GM19467 (cell line): ENCODE results near the gene TSEN54.
"Not testable (repeated sequence)": the region's sequence is repeated elsewhere in the genome, so short reads cannot be mapped to it uniquely, and the experiment has no call there.

Experiments
- ATAC-seq: cut with Tn5 transposase; IDR thresholded peaks from one replicate; pipeline ENCODE4 v1.9.1; 2021; ENCODE audit warnings: mild to moderate bottlenecking, moderate library complexity; ENCODE audit not compliant: unreplicated experiment

The TSEN54 gene

GRCh38 chr17:75516619-75517296, 430 bp downstream of the TSEN54 start:
- peak; percentile 23 for ATAC-seq

GRCh38 chr17:75517297-75517865, 1.1 kb downstream of the TSEN54 start:
- no peak for ATAC-seq

GRCh38 chr17:75518201-75518600, 1.9 kb downstream of the TSEN54 start:
- no peak for ATAC-seq

GRCh38 chr17:75518983-75519537, 2.7 kb downstream of the TSEN54 start:
- no peak for ATAC-seq

GRCh38 chr17:75520413-75520812, 4.1 kb downstream of the TSEN54 start:
- not testable (repeated sequence) for ATAC-seq

- ATAC-seq = no peak
Observed at GRCh38 chr17:75521290-75521689, 5.0 kb downstream of the TSEN54 start.

GRCh38 chr17:75521951-75522727, 5.8 kb downstream of the TSEN54 start:
- ATAC-seq = no peak

GRCh38 chr17:75523647-75524046, 7.3 kb downstream of the TSEN54 start:
- ATAC-seq = no peak

- ATAC-seq = no peak
Observed at GRCh38 chr17:75524269-75524969, 8.1 kb downstream of the TSEN54 start.

GRCh38 chr17:75524970-75525805, 8.9 kb downstream of the TSEN54 start, which contains the start of gene LLGL2:
TSS of gene LLGL2 (plus strand) at chr17:75525697. CDS start at chr17:75543427, 17,730 bp downstream.
- peak; percentile 81 for ATAC-seq

GRCh38 chr17:75525806-75526554, 9.7 kb downstream of the TSEN54 start:
- ATAC-seq = no peak

GRCh38 chr17:75526555-75527270, 10.4 kb downstream of the TSEN54 start:
- no peak for ATAC-seq

- ATAC-seq = no peak
Observed at GRCh38 chr17:75530837-75531720, 14.8 kb downstream of the TSEN54 start.

GRCh38 chr17:75531721-75532072, 15.4 kb downstream of the TSEN54 start:
- no peak for ATAC-seq

- ATAC-seq = no peak
Observed at GRCh38 chr17:75535119-75535537, 18.8 kb downstream of the TSEN54 start.

- no peak for ATAC-seq
Observed at GRCh38 chr17:75535871-75536270, 19.5 kb downstream of the TSEN54 start.

GRCh38 chr17:75536366-75536765, 20.0 kb downstream of the TSEN54 start:
- no peak for ATAC-seq
